GM12875 (cell line): ENCODE data around the gene HOXA1.

ENCODE experiments used
- H3K4me3 ChIP-seq: one replicate; pipeline ENCODE4 v1.5.1; 2011; ENCODE audit warnings: low read depth, low read length, control low read depth
- TF ChIP-seq, protein P1 (sequence below): IDR thresholded peaks from 2 replicates; pipeline ENCODE4 v1.5.1; 2011; ENCODE audit warnings: low read depth, mild to moderate bottlenecking, control low read depth, inconsistent platforms, low read length, moderate library complexity, borderline replicate concordance; ENCODE audit not compliant: insufficient read depth

Gene HOXA1

DNA sequence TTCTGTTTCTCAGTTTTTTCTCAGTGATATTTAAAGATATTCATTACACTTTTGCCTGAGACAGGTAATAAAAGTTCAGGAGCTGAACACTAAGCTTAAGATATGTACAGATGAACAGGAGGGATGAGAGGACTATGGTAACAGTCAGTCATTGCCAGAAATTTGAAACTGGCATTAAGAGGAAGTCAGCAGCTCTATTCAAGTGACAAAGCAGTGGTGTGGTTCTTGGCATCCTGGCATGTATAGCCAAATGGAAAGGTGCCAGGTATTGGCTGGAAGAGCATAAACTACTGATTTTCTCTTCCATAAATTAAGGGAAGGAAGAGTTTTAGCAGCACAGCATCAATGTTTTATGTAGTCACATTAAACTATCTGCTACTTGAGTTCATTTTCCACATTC is 22.7 kb downstream of the HOXA1 start:
- TF ChIP-seq, protein P1, sequence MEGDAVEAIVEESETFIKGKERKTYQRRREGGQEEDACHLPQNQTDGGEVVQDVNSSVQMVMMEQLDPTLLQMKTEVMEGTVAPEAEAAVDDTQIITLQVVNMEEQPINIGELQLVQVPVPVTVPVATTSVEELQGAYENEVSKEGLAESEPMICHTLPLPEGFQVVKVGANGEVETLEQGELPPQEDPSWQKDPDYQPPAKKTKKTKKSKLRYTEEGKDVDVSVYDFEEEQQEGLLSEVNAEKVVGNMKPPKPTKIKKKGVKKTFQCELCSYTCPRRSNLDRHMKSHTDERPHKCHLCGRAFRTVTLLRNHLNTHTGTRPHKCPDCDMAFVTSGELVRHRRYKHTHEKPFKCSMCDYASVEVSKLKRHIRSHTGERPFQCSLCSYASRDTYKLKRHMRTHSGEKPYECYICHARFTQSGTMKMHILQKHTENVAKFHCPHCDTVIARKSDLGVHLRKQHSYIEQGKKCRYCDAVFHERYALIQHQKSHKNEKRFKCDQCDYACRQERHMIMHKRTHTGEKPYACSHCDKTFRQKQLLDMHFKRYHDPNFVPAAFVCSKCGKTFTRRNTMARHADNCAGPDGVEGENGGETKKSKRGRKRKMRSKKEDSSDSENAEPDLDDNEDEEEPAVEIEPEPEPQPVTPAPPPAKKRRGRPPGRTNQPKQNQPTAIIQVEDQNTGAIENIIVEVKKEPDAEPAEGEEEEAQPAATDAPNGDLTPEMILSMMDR, result no peak
- no peak overlapping the region for H3K4me3 ChIP-seq

DNA sequence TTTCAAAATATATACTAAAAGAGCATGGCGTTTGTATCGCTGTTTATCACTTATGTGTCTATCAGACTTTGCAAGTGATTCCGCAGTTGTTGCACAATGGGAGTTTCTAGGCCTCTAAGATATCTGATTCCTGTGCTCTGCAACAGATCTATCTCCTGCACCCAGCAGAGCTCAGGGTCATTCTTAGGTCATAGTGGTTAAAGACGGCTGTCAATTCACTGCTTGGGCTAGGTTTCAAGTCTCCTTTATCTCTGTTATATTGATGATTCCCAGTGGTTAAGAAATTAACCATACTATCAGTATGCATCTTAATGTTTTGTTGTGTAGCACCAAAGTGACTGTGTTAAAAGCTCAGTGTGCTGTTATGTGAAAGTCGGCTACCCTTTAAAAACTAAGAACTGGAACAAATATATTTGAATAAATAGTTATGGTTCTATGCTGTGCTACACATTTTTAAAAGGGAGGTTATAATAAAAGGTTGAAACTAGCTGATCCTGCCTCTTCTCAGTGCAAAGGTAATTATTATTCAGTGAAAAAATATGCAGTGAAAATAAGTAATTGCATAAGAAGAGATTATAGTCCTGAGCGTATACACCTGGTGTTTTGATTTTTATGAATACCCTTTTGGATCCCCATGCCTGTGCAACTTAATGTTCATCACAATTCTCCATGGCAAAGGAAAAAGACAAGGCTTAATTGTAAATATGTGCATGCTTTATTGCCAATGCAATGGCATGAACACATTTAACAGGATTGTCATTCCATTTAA is 24.0 kb downstream of the HOXA1 start:
- TF ChIP-seq, protein P1, result no peak

DNA sequence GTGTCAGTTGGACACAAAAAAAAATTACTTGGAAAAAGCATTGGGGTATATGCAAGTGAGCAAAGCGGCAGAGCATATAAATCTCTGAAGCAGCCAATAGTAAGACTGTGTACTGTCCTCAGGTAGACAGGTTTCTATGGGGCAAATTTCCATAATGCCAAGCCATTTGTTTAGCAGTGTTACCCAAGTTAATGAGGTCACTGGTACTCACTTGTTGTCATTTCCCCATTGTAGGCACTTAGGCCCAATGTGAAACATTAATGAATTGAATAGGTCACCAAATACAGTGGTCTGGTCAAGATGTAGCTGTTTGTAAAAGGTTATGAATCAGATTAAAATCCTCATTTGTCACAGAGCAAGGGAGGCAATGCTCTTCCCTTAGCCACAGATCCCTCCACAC is 27.5 kb downstream of the HOXA1 start:
- no peak overlapping the region for H3K4me3 ChIP-seq
- TF ChIP-seq, protein P1, result no peak

More for the DNA sequence above, 24.0 kb downstream of the HOXA1 start:
- H3K4me3 ChIP-seq, result no peak overlapping the region

DNA sequence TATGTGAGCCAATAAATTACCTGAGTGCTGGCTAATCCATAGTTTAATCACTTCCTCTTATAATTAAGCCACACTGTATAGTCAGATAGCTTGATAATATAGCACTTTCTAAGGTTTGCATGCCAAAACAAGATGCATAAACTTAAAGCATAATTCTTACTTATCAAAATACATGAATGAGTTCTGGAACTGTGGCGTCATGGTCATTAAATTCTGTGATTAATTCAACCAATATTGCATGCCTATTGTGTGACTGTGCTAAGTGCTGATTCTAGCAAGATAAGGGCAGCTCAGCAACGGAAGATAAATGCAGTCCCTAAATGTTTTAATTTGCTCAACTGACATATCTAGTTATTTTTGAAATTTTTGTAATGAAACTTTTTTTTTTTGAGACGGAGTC is 29.7 kb downstream of the HOXA1 start:
- no peak overlapping the region for H3K4me3 ChIP-seq
- TF ChIP-seq, protein P1, result no peak

DNA sequence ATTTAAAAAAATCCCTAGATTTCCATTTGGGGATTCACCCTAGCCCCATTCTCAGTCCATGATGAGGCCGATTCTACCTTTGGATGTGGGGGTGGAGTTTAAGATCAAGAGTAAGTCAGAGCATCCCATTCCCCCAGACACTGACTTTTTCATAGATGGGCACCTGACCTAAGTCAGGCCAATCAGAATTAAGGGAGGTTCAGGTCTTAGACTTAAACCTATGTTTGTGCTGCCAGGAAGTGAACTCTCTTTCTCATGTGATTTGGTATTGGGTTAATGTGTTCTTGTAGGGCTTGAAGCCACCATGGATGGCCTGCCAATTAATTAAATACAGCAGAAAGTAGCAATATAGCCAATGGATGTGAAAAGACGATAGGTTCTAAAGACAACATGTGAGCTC is 30.1 kb downstream of the HOXA1 start:
- TF ChIP-seq, protein P1, result no peak
- no peak overlapping the region for H3K4me3 ChIP-seq

DNA sequence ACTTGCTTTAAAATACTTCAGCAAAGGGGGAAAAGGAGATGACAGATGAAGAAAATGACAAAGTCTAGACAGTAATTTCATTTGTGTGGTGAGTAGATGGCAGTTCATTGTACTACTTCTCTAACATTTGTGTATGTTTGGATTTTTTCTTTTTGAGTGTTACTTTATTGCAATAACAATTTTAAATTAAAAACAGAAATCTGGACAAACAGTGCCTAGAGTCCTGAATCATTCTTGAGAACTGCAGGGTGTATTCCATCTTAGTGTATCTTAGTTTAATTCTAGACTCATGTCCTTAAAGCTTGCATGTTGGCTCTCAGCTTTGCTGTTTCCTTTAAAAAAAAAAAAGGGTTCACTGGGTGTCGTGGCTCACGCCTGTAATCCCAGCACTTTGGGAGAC is 31.1 kb downstream of the HOXA1 start:
- H3K4me3 ChIP-seq, result no peak overlapping the region
- TF ChIP-seq, protein P1, result no peak

DNA sequence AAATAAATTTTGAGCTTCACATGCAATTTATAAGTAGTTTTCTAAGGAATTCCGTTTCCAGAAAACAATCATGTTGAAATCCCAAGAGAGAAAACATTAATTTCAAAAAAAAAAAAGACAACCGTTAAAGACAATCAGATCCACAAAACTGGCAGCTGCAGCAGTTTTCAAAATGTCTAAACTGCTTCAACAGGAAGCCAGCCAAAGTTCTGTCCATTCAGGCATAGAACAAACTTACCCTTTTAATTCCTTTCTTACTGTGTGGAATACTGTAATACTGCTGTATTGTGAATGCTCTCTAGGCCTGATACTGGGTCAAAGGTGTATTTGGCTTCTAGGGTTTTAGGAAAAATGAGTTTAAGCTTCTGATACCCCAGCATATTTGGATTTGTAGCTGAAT is 31.6 kb downstream of the HOXA1 start:
- H3K4me3 ChIP-seq, result no peak overlapping the region
- TF ChIP-seq, protein P1, result no peak
